ENCODE data around the gene COQ8A.

The COQ8A gene

GRCh38 chr1:226981386-226981817 lies 41.3 kb downstream of the COQ8A start:
- in situ Hi-C loops (cut with MboI; ENCODE audit: low sequenced_read_pairs, unreplicated experiment): no loop called here
- DNase-seq (ENCODE audit: low spot score): no peak
- TF ChIP-seq, protein P1, sequence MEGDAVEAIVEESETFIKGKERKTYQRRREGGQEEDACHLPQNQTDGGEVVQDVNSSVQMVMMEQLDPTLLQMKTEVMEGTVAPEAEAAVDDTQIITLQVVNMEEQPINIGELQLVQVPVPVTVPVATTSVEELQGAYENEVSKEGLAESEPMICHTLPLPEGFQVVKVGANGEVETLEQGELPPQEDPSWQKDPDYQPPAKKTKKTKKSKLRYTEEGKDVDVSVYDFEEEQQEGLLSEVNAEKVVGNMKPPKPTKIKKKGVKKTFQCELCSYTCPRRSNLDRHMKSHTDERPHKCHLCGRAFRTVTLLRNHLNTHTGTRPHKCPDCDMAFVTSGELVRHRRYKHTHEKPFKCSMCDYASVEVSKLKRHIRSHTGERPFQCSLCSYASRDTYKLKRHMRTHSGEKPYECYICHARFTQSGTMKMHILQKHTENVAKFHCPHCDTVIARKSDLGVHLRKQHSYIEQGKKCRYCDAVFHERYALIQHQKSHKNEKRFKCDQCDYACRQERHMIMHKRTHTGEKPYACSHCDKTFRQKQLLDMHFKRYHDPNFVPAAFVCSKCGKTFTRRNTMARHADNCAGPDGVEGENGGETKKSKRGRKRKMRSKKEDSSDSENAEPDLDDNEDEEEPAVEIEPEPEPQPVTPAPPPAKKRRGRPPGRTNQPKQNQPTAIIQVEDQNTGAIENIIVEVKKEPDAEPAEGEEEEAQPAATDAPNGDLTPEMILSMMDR (IDR thresholded peaks at IDR 0.05; ENCODE audit: borderline replicate concordance, control extremely low read depth, extremely low read depth, insufficient read depth, missing control alignments): no peak

DNA sequence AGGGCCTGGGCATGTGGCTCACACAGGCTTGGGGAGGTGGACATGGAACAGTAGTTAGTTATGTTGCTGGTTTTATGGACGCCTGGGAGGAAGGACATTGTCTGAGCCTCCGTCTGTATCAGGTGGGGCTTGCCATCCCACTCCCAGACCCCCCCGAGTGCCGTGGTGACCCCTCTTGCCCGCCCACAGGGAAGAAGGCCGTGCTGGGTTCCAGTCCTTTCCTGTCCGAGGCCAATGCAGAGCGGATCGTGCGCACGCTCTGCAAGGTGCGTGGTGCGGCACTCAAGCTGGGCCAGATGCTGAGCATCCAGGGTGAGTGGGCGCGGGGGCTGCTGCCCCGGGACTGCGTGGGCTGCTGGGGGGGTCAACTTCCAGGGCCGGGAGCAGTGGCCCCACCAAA lies 41.7 kb downstream of the COQ8A start:
- in situ Hi-C loops (cut with MboI; ENCODE audit: low sequenced_read_pairs, unreplicated experiment): no loop called here
- no peak for DNase-seq (ENCODE audit: low spot score)
- TF ChIP-seq, protein P1 (IDR thresholded peaks at IDR 0.05; ENCODE audit: borderline replicate concordance, control extremely low read depth, extremely low read depth, insufficient read depth, missing control alignments): no peak

DNA sequence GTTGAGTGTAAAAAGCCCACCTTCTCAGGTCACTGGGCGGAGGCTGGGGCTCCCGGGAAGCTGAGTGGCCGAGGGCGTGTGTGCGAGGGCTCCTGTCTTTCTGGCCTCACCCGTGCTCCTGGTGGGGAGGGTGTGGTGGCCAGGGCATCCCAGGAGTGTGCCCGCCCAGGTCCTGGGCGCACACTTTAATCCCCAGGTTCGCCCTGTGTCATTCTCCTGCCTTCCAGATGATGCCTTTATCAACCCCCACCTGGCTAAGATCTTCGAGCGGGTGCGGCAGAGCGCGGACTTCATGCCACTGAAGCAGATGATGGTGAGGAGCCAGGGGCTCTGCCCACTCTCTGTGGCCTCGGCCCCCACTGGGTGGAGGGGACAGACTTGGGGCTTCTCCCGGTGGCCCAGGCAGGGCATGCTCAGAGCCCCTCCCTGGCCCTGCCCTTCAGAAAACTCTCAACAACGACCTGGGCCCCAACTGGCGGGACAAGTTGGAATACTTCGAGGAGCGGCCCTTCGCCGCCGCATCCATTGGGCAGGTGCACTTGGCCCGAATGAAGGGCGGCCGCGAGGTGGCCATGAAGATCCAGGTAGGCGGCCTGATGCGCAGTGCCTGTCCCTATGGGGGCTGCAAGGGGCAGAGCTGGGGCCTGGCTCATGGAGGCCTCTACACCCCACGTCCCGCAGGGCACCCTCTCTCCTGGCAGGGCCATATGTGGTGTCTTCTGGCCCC lies 42.5 kb downstream of the COQ8A start:
- in situ Hi-C loops (cut with MboI; ENCODE audit: low sequenced_read_pairs, unreplicated experiment): no loop called here
- no peak for DNase-seq (ENCODE audit: low spot score)
- TF ChIP-seq, protein P1 (IDR thresholded peaks at IDR 0.05; ENCODE audit: borderline replicate concordance, control extremely low read depth, extremely low read depth, insufficient read depth, missing control alignments): no peak

DNA sequence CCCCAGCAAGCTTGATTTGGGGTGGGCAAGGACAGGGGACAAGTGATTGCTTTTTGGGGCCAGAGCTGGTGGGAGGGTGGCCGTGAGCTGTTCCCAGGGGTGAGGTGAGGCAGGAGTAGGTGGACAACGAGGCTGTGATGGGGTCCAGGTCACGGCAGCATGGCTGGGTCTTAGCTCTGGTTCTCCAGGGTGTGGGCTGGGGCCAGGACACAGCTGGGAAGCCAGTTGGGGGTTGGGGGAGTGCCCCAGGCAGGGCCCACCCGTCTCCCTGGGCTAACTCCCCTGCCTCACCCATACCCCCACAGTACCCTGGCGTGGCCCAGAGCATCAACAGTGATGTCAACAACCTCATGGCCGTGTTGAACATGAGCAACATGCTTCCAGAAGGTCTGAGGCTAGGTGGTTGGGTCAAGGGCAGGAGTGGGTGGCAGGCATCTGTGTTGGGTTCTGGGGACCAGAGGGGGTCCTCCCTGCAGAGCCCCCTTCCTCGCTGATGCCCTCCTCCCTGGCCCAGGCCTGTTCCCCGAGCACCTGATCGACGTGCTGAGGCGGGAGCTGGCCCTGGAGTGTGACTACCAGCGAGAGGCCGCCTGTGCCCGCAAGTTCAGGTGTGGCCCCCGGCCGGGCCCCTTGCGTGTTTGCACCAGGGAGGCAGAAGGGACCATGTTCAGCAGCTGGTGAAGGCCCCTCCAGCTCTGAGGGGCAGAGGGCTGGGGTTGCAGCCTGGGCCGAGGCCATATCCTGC lies 43.3 kb downstream of the COQ8A start:
- TF ChIP-seq, protein P1 (IDR thresholded peaks at IDR 0.05; ENCODE audit: borderline replicate concordance, control extremely low read depth, extremely low read depth, insufficient read depth, missing control alignments): no peak
- in situ Hi-C loops (cut with MboI; ENCODE audit: low sequenced_read_pairs, unreplicated experiment): no loop called here
- DNase-seq (ENCODE audit: low spot score): peak; percentile 38

GRCh38 chr1:226983992-226984364 lies 43.9 kb downstream of the COQ8A start:
- DNase-seq (ENCODE audit: low spot score): peak; percentile 41
- in situ Hi-C loops (cut with MboI; ENCODE audit: low sequenced_read_pairs, unreplicated experiment): no loop called here
- TF ChIP-seq, protein P1 (IDR thresholded peaks at IDR 0.05; ENCODE audit: borderline replicate concordance, control extremely low read depth, extremely low read depth, insufficient read depth, missing control alignments): no peak

- in situ Hi-C loops (cut with MboI; ENCODE audit: low sequenced_read_pairs, unreplicated experiment): no loop called here
- peak; percentile 29 for DNase-seq (ENCODE audit: low spot score)
- TF ChIP-seq, protein P1 (IDR thresholded peaks at IDR 0.05; ENCODE audit: borderline replicate concordance, control extremely low read depth, extremely low read depth, insufficient read depth, missing control alignments): no peak
Measured at GRCh38 chr1:226984521-226985238, 44.6 kb downstream of the COQ8A start.
